ENCODE data around the gene TMEM238.
"Not testable (repeated sequence)": the region's sequence is repeated elsewhere in the genome, so short reads cannot be mapped to it uniquely, and the experiment has no call there.

The TMEM238 gene

GRCh38 chr19:55333870-55334269, 50.2 kb downstream of the TMEM238 start:
- DNase-seq (ENCODE audit: low read depth, low spot score) = no peak
- no peaks in the 10 kb centered on the region for H3K9me3 ChIP-seq (ENCODE audit: low read depth, low read length)
- H3K27ac ChIP-seq = no peak overlapping the region
- H3K4me3 ChIP-seq = no peak overlapping the region
- no peak for TF ChIP-seq POLR2AphosphoS5 (IDR thresholded peaks at IDR 0.05; ENCODE audit: borderline replicate concordance, low read depth, low read length)
- TF ChIP-seq FOXP2 (optimal IDR thresholded peaks at IDR 0.05; ENCODE audit: control extremely low read depth, extremely low read length, insufficient read depth) = no peak
- TF ChIP-seq EZH2 (IDR thresholded peaks at IDR 0.05) = no peak
- no peaks in the 10 kb centered on the region for H3K36me3 ChIP-seq (ENCODE audit: insufficient read depth, low read length)
- H3K9ac ChIP-seq (ENCODE audit: insufficient read length) = no peak overlapping the region

DNA sequence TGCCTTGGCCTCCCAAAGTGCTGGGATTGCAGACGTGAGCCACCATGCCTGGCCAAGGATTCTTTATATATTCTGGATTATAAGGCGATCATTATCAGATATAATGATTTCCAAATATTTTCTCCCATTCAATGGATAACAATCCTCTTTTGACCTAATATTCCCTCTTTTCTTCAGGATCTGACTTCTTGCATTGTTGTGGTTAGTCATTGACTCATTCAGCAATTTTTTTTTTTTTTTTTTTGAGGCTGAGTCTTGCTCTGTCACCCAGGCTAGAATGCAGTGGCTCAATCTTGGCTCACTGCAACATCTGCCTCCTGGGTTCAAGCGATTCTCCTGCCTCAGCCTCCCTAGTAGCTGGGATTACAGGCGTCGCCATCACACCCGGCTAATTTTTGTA, 54.3 kb downstream of the TMEM238 start:
- not testable (repeated sequence) for H3K9ac ChIP-seq (ENCODE audit: insufficient read length); DNase-seq (ENCODE audit: low read depth, low spot score); H3K4me3 ChIP-seq; H3K36me3 ChIP-seq (ENCODE audit: insufficient read depth, low read length); H3K9me3 ChIP-seq (ENCODE audit: low read depth, low read length); H3K27ac ChIP-seq
